Cardiac muscle cell (in vitro differentiated cells and primary cell): ENCODE measurements around the gene SLC25A11. TPM values are rescaled to one million over a fixed set of nuclear protein-coding genes. Genes with fewer than 3 reads are reported as not detected.

Experiments used
- DNase-seq, 2 donors: peaks; one replicate each; pipeline versions ENCODE4 v3.0.0 to v3.0.0-alpha.2; 2010 to 2017; ENCODE audit warnings: low read depth in 1 of 2, low spot score in 1 of 2
- H3K27ac ChIP-seq: fragments of 200-600 bp; sonication (generic); 2 replicates; pipeline ENCODE4 v1.5.1; 2016
- H3K27me3 ChIP-seq: fragments of 200-600 bp; sonication (generic); 2 replicates; pipeline ENCODE4 v1.6.0; 2016; ENCODE audit warnings: control low read depth
- H3K36me3 ChIP-seq: fragments of 200-600 bp; sonication (generic); 2 replicates; pipeline ENCODE4 v1.5.1; 2016; ENCODE audit warnings: control low read depth
- H3K4me1 ChIP-seq: fragments of 200-600 bp; sonication (generic); 2 replicates; pipeline ENCODE4 v1.8.1; 2017; ENCODE audit warnings: low read depth, mild to moderate bottlenecking, mixed run types
- H3K4me3 ChIP-seq: fragments of 200-600 bp; sonication (generic); 2 replicates; pipeline ENCODE4 v1.5.1; 2016; ENCODE audit warnings: mild to moderate bottlenecking
- H3K9me3 ChIP-seq: fragments of 200-600 bp; sonication (generic); 2 replicates; pipeline ENCODE4 v1.5.1; 2017; ENCODE audit warnings: low read depth, mild to moderate bottlenecking, control low read depth
- polyA plus RNA-seq: library from polyadenylated mRNA; unstranded; fragments of >200 nt; fragmentation: Nextera tagmentation; extraction: Ambion mirVana; gene quantifications from 2 replicates; pipeline ENCODE4 v1.2.1, GENCODE V29; 2016
- total RNA-seq: library from RNA; depleted of rRNA; stranded (reverse); fragments of >200 nt; gene quantifications from 2 replicates; pipeline ENCODE4 v1.2.3, GENCODE V29; 2016
- TF ChIP-seq, protein P1 (sequence below): IDR thresholded peaks from 2 replicates; pipeline ENCODE4 v1.5.1; 2012; ENCODE audit warnings: low read depth, mild to moderate bottlenecking, low read length

Gene SLC25A11
- total and polyA plus RNA-seq, 2 experiments from 2014 or later, result 127 to 223 TPM

DNA sequence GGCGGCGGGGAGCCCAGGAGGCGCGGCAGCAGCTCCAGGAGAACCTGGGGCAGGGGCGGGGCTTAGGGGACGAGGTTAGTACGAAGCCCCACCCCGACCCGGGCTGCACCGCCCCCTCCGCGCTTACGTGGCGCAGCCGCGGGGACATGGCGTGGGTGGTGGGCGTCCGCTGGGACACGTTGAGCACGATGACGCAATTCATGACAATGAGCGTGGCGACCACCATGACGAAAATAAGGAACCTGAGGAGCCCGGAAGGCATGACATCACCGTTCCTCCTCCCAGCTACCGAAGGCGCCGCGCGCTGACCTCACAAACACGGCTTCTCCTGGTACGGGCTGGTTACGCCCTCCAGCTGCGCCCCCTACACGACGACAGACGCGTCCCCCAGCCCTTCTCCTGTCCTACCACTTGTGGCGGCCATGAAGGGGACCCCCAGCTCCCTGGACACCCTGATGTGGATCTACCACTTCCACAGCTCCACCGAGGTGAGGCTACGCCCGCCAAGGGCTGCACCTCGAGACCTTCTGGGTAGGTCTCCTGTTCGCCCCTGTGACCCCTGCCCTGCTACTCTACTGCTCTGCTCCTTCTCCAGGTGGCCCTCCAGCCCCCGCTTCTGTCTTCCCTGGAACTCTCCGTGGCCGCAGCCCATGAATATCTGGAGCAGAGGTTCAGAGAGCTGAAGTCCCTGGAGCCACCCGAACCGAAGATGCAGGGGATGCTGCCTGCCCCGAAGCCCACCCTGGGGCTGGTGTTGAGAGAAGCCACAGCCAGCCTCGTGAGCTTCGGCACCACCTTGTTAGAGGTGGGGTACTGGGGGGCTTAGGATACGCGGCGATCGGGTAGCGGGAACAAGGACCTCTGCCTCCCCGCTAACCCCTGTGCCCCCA, 40.3 kb downstream of the SLC25A11 start, which contains the start of gene C17orf107:
Gene C17orf107 (plus strand): TSS at position 196 of the 890 bp plus-strand sequence. CDS start 227 bp downstream, at position 423.
- TF ChIP-seq, protein P1, sequence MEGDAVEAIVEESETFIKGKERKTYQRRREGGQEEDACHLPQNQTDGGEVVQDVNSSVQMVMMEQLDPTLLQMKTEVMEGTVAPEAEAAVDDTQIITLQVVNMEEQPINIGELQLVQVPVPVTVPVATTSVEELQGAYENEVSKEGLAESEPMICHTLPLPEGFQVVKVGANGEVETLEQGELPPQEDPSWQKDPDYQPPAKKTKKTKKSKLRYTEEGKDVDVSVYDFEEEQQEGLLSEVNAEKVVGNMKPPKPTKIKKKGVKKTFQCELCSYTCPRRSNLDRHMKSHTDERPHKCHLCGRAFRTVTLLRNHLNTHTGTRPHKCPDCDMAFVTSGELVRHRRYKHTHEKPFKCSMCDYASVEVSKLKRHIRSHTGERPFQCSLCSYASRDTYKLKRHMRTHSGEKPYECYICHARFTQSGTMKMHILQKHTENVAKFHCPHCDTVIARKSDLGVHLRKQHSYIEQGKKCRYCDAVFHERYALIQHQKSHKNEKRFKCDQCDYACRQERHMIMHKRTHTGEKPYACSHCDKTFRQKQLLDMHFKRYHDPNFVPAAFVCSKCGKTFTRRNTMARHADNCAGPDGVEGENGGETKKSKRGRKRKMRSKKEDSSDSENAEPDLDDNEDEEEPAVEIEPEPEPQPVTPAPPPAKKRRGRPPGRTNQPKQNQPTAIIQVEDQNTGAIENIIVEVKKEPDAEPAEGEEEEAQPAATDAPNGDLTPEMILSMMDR, result peak; percentile 7
- Histone ChIP-seq H3K9me3 (no peaks in the 10 kb centered on the region), H3K36me3 (peaks cover 3% of the 10 kb centered on the region), H3K27ac (no peak within 1 kb of the TSS), H3K27me3 (no peaks in the 10 kb centered on the region), H3K4me1 (peaks cover 5% of the 10 kb centered on the region), H3K4me3 (peak within 1 kb of the TSS; percentile 26)
- peak; percentile 56 to 89 for DNase-seq

DNA sequence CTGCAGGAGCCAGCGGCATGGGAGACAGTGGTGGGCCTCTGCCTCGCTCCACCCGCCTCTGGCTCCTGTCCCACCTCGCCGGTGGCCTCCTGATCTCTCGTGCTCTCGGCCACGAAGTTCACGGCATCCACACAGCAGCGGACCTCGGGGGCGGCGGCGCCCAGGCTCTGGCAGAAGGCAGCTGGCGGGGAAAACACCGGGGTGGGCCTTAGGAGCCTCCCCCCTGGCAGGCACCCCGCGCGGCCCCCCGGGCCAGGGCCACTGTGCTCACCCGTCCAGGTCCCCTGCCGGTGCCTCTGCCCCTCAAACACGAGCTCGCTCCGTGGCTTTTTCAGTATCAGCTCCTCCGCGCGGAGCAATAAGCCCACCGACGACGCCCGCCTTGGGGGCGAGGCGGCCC, 40.9 kb downstream of the SLC25A11 start:
- TF ChIP-seq, protein P1, result no peak
- H3K27ac ChIP-seq, result no peak overlapping the region
- H3K9me3 ChIP-seq, result no peaks in the 10 kb centered on the region
- H3K4me3 ChIP-seq, result peak overlapping the region; percentile 26
- H3K36me3 ChIP-seq, result peaks cover 5% of the 10 kb centered on the region
- H3K27me3 ChIP-seq, result no peaks in the 10 kb centered on the region
- peaks cover 5% of the 10 kb centered on the region for H3K4me1 ChIP-seq
- no peak for DNase-seq

- Histone ChIP-seq H3K4me3 (no peak overlapping the region), H3K27ac (no peak overlapping the region)
Observed at GRCh38 chr17:4898351-4898750, 41.5 kb downstream of the SLC25A11 start.

GRCh38 chr17:4897785-4898184, 42.1 kb downstream of the SLC25A11 start:
- H3K27me3 ChIP-seq, result no peaks in the 10 kb centered on the region
- no peak overlapping the region for H3K27ac ChIP-seq
- no peaks in the 10 kb centered on the region for H3K9me3 ChIP-seq
- H3K4me3 ChIP-seq, result no peak overlapping the region
- H3K4me1 ChIP-seq, result peaks cover 4% of the 10 kb centered on the region
- no peak for DNase-seq
- TF ChIP-seq, protein P1, result no peak
- peaks cover 5% of the 10 kb centered on the region for H3K36me3 ChIP-seq

More at GRCh38 chr17:4898351-4898750, 41.5 kb downstream of the SLC25A11 start:
- no peak for DNase-seq
- Histone ChIP-seq H3K27me3 (no peaks in the 10 kb centered on the region), H3K9me3 (no peaks in the 10 kb centered on the region), H3K4me1 (peaks cover 5% of the 10 kb centered on the region), H3K36me3 (peaks cover 5% of the 10 kb centered on the region)
- TF ChIP-seq, protein P1, result no peak

DNA sequence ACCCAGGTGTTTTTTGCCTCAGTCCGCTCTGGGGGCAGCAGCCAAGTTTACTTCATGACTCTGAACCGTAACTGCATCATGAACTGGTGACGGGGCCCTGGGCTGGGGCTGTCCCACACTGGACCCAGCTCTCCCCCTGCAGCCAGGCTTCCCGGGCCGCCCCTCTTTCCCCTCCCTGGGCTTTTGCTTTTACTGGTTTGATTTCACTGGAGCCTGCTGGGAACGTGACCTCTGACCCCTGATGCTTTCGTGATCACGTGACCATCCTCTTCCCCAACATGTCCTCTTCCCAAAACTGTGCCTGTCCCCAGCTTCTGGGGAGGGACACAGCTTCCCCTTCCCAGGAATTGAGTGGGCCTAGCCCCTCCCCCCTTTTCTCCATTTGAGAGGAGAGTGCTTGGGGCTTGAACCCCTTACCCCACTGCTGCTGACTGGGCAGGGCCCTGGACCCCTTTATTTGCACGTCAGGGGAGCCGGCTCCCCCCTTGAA, 42.6 kb downstream of the SLC25A11 start:
- Histone ChIP-seq H3K4me1 (no peaks in the 10 kb centered on the region), H3K9me3 (no peaks in the 10 kb centered on the region), H3K4me3 (no peak overlapping the region), H3K36me3 (peaks cover 5% of the 10 kb centered on the region), H3K27ac (no peak overlapping the region), H3K27me3 (no peaks in the 10 kb centered on the region)
- DNase-seq, result no peak
- TF ChIP-seq, protein P1, result no peak
